Keratinocyte (primary cell): Measurements from ENCODE around the gene ASRGL1.
"Not testable (repeated sequence)": the region's sequence is repeated elsewhere in the genome, so short reads cannot be mapped to it uniquely, and the experiment has no call there.

Experiments used
- CTCF ChIP-seq, 3 experiments: IDR thresholded peaks in 1 of 3; conservative IDR thresholded peaks in 1 of 3; optimal IDR thresholded peaks in 1 of 3; 2 replicates in 2 of 3; 3 replicates in 1 of 3; pipeline versions ENCODE3 to v1.5.1; 2011; ENCODE audit warnings: low read length in 3 of 3, mild to moderate bottlenecking in 3 of 3, moderate library complexity in 2 of 3, control low read depth in 1 of 3, inconsistent platforms in 1 of 3; ENCODE audit not compliant: insufficient read depth in 2 of 3; ENCODE audit errors: extremely low read depth in 1 of 3
- EZH2 ChIP-seq: IDR thresholded peaks from one replicate; pipeline ENCODE4 v1.6.1; 2012; ENCODE audit warnings: inconsistent platforms, mild to moderate bottlenecking, low read length, moderate library complexity

GRCh38 chr11:62326719-62327118 is 10.5 kb upstream of the ASRGL1 start:
- TF ChIP-seq EZH2; CTCF (optimal IDR thresholded peaks at IDR 0.05 in 1 of 3, IDR thresholded peaks at IDR 0.05 in 1 of 3, conservative IDR thresholded peaks at IDR 0.05 in 1 of 3; ENCODE audit: extremely low read depth in 1 of 3, insufficient read depth in 2 of 3, low read length in 3 of 3): not testable (repeated sequence)
